ENCODE results near the gene APBA2.
"Not testable (repeated sequence)": the region's sequence is repeated elsewhere in the genome, so short reads cannot be mapped to it uniquely, and the experiment has no call there.

The APBA2 gene

GRCh38 chr15:29097971-29098370, 212.2 kb downstream of the APBA2 start:
- in situ Hi-C loops (cut with MboI; ENCODE audit: low sequenced_read_pairs) = no loop called here

- in situ Hi-C loops (cut with MboI; ENCODE audit: low sequenced_read_pairs) = no loop called here
Observed at GRCh38 chr15:29098652-29099051, 212.9 kb downstream of the APBA2 start.

GRCh38 chr15:29099131-29099880, 213.5 kb downstream of the APBA2 start:
- in situ Hi-C loops (cut with MboI; ENCODE audit: low sequenced_read_pairs) = no loop called here

DNA sequence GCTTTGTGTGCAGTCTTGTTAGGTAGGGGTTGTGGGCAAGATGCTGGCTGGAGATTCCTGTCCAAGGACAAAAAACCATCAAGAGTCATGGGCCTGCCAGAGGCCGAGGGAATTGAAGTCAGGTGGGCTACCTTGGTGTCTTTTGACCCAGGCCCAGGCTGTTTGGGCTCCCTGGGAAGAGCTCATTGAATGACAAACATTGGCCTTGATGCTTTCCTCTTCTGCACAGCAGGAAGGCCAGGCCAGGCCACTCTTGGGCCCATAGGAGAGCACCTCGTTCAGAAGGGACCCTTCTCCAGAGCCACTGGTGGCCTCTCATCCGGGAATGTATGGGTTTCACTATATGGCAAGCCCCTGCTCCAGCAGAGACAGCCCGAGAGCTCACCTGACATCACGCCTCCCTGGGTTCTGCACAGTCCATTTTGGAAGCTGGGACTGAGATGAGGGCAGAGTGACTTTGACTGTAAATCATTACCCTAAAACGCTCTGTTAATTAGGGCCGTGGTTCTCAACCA, 214.8 kb downstream of the APBA2 start:
- in situ Hi-C loops (cut with MboI; ENCODE audit: low sequenced_read_pairs) = no loop called here

DNA sequence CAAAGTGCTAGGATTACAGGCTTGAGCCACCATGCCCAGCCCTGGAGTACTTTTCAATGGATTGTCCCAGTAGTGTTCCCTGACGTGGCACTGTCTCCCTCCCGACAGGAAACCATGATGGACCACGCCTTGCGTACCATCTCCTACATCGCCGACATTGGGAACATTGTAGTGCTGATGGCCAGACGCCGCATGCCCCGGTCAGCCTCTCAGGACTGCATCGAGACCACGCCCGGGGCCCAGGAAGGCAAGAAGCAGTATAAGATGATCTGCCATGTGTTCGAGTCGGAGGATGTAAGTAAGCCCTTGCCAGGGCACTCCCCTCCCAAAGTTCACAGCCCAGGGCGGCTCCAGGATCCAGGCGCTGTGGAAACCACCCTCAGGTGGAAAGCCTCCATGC, 215.7 kb downstream of the APBA2 start:
- in situ Hi-C loops (cut with MboI; ENCODE audit: low sequenced_read_pairs) = no loop called here

- in situ Hi-C loops (cut with MboI; ENCODE audit: low sequenced_read_pairs) = not testable (repeated sequence)
Observed at GRCh38 chr15:29102173-29102794, 216.5 kb downstream of the APBA2 start.

- in situ Hi-C loops (cut with MboI; ENCODE audit: low sequenced_read_pairs) = no loop called here
Observed at GRCh38 chr15:29102911-29103823, 217.4 kb downstream of the APBA2 start.

DNA sequence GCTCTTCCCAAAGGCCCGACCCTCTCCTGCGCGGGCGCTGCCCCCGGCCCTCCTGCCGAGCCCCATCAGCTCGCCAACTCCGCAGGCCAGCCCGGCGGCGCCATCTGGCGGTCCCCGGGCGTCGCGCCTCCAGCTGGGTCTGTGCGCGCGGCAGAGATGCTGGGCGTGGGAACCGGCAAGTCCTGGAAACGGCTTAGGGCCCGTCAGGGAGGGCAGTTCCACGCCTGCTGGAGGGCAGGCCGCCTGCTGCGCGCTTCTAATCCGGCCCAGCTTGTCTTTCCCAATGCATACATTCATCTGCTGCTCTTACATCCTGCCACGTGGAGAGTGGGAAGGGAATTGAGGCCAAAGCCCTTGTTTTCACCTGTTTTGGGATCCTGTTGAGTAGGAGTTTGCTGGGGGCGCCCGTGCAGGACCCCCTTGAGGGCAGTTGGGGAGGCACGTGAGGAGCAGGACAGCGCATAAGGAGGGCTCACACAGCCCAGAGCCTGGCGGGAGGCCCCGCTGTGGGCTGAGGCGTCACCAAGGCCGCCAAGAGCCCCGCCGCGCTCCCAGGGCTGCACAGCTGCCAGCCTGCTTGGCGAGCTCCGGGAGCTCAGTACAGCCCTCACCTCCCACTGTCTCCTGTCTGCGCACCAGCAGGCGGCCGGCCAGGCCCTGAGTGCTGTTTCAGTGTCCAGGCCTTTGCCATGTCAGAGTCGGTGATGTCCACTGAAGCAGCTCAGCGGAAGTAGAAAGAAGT, 218.2 kb downstream of the APBA2 start:
- in situ Hi-C loops (cut with MboI; ENCODE audit: low sequenced_read_pairs) = no loop called here

DNA sequence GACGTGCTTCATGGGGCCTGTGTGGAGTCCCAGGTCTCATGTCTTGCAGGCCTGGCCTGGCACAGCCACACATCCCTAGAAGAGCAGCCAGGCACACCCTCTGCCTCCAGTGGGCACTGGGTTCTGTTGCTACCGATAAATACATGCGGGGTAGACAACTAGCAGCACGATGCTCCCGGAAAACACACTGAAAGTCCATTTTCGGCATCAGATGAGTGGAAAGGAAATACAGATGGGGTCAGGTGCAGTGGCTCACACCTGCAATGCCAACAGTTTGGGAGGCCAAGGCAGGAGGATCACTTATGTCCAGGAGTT, 218.7 kb downstream of the APBA2 start:
- in situ Hi-C loops (cut with MboI; ENCODE audit: low sequenced_read_pairs) = no loop called here

DNA sequence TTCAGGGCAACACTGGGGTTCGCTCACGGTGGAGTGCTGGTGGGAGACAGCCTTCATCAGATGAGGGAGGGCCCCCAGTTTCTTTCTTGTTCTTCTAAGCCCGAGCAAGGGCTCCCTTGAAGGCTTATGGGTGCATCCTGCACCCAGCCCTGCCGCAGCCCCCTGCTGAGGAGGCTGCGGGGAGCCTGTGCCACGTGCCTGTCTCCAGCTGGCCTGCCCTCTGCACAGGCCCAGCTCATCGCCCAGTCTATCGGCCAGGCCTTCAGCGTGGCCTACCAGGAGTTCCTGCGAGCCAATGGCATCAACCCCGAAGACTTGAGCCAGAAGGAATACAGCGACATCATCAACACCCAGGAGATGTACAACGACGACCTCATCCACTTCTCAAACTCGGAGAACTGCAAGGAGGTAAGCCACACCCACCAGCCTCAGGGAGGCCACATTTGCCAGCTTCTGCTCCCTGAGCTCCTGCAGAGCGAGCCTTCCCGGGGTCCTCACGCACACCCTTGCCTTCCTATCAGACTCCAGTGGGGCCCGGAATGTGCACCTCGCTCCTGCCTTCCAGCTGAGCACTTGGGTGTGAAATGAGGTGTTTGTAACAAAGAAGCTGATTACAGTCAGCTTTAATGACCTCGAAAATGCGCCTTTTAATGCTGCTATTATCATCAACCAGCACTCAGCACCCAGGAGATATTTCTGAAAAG, 219.5 kb downstream of the APBA2 start:
- in situ Hi-C loops (cut with MboI; ENCODE audit: low sequenced_read_pairs) = no loop called here

DNA sequence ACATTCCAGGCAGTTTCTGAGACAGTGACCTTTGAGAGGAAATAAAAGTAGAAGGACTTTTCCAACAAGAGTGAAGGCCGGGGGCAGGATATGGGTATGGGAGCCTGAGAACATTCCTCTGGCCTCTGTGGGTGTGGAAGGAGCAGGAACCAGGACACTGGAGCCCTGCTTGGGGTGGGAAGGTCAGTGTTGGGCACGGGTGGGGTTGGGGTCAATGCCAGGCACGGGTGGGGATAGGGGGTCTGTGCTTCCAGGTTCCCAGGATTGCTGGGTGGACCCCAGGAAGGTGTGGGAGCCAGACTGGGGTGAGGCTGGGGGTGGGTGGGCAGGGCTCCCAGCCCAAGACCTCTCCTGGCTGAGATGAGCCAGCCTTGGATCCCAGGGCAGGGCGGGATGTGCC, 220.3 kb downstream of the APBA2 start:
- in situ Hi-C loops (cut with MboI; ENCODE audit: low sequenced_read_pairs) = no loop called here

DNA sequence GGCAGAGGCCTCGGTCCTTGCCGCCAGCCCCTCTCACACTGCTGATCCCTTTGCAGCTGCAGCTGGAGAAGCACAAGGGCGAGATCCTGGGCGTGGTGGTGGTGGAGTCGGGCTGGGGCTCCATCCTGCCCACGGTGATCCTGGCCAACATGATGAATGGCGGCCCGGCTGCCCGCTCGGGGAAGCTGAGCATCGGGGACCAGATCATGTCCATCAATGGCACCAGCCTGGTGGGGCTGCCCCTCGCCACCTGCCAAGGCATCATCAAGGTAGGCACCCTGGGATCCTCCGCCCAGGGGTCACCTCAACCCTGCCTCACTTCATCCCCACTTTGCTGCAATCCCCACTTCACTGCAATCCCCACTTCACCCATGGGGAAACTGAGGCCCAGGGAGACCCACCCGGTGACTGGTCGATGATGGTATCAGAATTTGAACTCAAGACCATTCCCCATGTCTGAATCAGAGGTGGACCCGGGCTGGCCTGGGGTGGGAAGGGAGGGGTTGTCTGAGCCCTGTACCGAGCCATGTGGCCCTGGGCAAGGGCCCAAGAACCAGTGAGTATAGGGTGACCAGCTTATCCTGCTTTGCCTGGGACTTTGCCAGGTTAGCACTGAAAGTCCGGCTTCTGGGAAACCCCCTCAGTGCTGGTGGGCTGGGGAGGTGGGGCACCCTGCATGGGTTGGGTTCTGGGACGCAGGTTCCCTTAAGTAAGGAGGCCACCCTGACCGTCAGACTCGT, 220.9 kb downstream of the APBA2 start:
- in situ Hi-C loops (cut with MboI; ENCODE audit: low sequenced_read_pairs) = no loop called here

- in situ Hi-C loops (cut with MboI; ENCODE audit: low sequenced_read_pairs) = no loop called here
Observed at GRCh38 chr15:29107291-29107890, 221.6 kb downstream of the APBA2 start.

DNA sequence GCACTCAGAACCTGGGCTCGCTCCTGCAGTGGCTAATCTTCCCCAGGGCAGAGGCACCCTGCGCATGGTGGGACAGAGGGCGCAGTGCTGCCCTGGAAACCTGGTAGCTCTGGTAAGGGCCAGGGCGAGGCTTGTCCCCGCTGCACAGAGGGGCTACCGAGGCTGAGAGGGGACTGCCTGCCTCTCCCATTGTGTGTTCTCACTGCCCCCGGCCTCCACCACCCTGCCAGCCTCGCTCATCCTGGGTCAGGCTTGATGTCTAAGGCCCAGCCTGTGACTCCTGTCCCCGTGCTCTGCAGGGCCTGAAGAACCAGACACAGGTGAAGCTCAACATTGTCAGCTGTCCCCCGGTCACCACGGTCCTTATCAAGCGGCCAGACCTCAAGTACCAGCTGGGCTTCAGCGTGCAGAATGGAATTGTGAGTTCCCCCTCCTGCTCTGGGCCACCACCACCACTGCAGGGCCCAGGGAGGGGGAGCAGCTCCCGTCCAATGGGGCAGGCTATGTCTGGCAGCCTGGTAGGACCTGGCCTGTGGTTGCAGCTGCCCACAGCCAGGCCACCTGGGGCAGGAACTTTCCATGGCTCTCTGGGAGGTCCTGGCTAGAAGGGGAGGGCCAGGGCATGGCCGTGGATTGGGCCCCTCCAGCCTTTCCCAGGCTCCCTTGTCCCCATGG, 222.3 kb downstream of the APBA2 start:
- in situ Hi-C loops (cut with MboI; ENCODE audit: low sequenced_read_pairs) = no loop called here

GRCh38 chr15:29109762-29110161, 224.0 kb downstream of the APBA2 start:
- in situ Hi-C loops (cut with MboI; ENCODE audit: low sequenced_read_pairs) = no loop called here

DNA sequence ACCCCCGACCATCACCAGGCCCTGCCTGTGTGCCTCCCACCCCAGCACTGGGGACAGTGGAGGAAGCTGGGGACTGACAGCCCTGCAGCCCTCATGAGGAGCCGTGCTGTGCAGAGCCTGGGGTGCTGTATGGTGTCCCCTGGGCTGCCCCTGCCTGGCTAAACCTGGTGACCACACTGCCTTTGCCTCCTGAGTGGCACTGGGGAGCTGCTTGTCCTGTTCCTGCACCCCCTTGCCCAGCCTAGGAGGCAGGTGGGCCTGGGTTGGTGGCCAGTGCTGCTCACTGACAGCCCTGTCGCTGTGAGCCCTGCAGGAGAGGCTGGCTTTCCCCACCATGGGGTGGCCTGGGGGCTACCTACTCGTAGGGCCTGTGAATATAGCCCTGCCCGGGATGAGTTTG, 224.4 kb downstream of the APBA2 start:
- in situ Hi-C loops (cut with MboI; ENCODE audit: low sequenced_read_pairs) = no loop called here

DNA sequence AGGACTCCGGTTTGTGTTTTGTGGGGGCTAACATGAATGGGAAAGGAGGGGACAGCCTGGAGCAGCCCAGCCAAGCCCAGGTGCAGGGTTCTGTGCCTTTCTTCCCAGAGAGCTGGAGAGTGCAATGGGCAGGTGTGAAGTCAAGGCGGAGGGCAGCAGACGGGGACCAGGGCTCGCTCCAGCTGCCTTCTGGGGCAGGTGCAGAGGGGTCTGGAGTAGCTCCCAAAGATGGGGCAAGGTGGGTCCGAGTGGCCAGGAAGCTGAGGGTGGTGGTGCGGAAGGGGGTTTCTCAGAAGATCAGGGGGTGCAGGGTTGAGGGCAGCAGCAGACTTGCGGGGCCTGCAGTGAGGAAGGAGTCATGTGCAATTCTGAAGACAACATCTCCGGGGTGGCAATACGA, 225.0 kb downstream of the APBA2 start:
- in situ Hi-C loops (cut with MboI; ENCODE audit: low sequenced_read_pairs) = no loop called here

DNA sequence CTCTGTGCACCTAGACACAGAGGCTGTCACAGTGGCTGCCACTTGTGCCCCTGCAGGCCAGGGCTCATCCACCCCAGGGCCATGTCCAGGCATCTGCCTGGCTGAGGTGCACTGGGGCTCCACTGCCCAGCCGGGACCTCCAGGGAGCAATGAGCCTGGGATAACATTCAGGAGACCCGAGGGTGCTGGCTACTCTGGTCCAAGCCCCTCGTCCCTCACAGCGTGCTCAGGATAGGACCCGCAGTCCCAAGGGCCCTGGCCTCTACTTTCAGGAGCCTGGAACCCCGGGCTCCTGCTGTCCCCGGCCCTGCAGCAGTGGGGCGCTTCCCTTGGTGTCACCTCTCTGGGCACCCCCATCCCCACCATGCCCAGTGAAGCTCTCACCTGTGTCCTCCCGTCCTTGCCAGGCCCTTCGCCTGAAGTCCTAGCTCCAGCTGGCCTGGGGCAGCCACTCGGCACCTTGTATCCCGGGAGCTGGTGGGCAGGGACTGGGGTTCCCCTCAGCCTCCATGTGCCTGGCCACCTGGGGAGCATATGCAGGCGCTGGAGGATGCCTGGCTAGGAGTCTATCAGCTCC, 226.0 kb downstream of the APBA2 start:
- in situ Hi-C loops (cut with MboI; ENCODE audit: low sequenced_read_pairs) = no loop called here

Measured in HL-60/S4 treated with phorbol 12-myristate 13-acetate at 8.2 ng/mL for 4 days and 3 days (cell line).